ENCODE measurements around the gene PNMA8A. TPM values are rescaled to one million over a fixed set of nuclear protein-coding genes. Genes with fewer than 3 reads are reported as not detected.

Gene PNMA8A
- total RNA-seq, 4 donors from 2014 or later: 0.90 to 7.4 (median 3.4) TPM

- TF ChIP-seq CTCF (IDR thresholded peaks at IDR 0.05) (no peak), POLR2A (IDR thresholded peaks at IDR 0.05) (no peak), EP300 (IDR thresholded peaks at IDR 0.05) (no peak)
- DNase-seq (ENCODE audit: low spot score in 2 of 2): no peak
- WGBS, 2 donors: 94 to 100% methylated on average over 1 of the region's 1 CpG
- no peak overlapping the region for H3K4me3 ChIP-seq
- no peaks in the 10 kb centered on the region for H3K9me3 ChIP-seq
- no peaks in the 10 kb centered on the region for H3K27me3 ChIP-seq
- no peak overlapping the region for H3K27ac ChIP-seq
- no peaks in the 10 kb centered on the region for H3K4me1 ChIP-seq
- H3K36me3 ChIP-seq: no peaks in the 10 kb centered on the region
Observed at GRCh38 chr19:46460981-46461380, 10.4 kb downstream of the PNMA8A start.

- Histone ChIP-seq H3K27me3 (no peaks in the 10 kb centered on the region), H3K4me1 (no peaks in the 10 kb centered on the region), H3K4me3 (no peak overlapping the region), H3K36me3 (no peaks in the 10 kb centered on the region), H3K27ac (no peak overlapping the region), H3K9me3 (no peaks in the 10 kb centered on the region)
- no peak for DNase-seq (ENCODE audit: low spot score in 2 of 2)
- TF ChIP-seq EP300 (IDR thresholded peaks at IDR 0.05) (no peak), CTCF (IDR thresholded peaks at IDR 0.05) (no peak), POLR2A (IDR thresholded peaks at IDR 0.05) (no peak)
- WGBS, 2 donors: 66 to 93% methylated on average over 2 of the region's 2 CpGs
Observed at GRCh38 chr19:46460055-46460454, 11.3 kb downstream of the PNMA8A start.

- H3K9me3 ChIP-seq: no peaks in the 10 kb centered on the region
- no peaks in the 10 kb centered on the region for H3K27me3 ChIP-seq
- DNase-seq (ENCODE audit: low spot score in 2 of 2): no peak
- H3K27ac ChIP-seq: no peak overlapping the region
- H3K36me3 ChIP-seq: no peaks in the 10 kb centered on the region
- TF ChIP-seq EP300 (IDR thresholded peaks at IDR 0.05): no peak
- no peak for TF ChIP-seq CTCF (IDR thresholded peaks at IDR 0.05)
- TF ChIP-seq POLR2A (IDR thresholded peaks at IDR 0.05): no peak
- WGBS, 2 donors: 91 to 94% methylated on average over 5 of the region's 5 CpGs
- H3K4me3 ChIP-seq: no peak overlapping the region
- no peaks in the 10 kb centered on the region for H3K4me1 ChIP-seq
Observed at GRCh38 chr19:46456930-46457329, 14.4 kb downstream of the PNMA8A start.

- Histone ChIP-seq H3K27ac (no peak overlapping the region), H3K9me3 (no peaks in the 10 kb centered on the region), H3K36me3 (no peaks in the 10 kb centered on the region), H3K27me3 (no peaks in the 10 kb centered on the region), H3K4me1 (no peaks in the 10 kb centered on the region), H3K4me3 (no peak overlapping the region)
- DNase-seq (ENCODE audit: low spot score in 2 of 2): no peak
- WGBS, 2 donors: 54 to 58% methylated on average over 3 of the region's 3 CpGs
- no peak for TF ChIP-seq POLR2A (IDR thresholded peaks at IDR 0.05)
- TF ChIP-seq EP300 (IDR thresholded peaks at IDR 0.05): no peak
- TF ChIP-seq CTCF (IDR thresholded peaks at IDR 0.05): no peak
Observed at GRCh38 chr19:46454244-46454643, 17.1 kb downstream of the PNMA8A start.

- Histone ChIP-seq H3K4me1 (no peaks in the 10 kb centered on the region), H3K27ac (no peak overlapping the region), H3K36me3 (no peaks in the 10 kb centered on the region), H3K9me3 (no peaks in the 10 kb centered on the region), H3K27me3 (no peaks in the 10 kb centered on the region), H3K4me3 (no peak overlapping the region)
- TF ChIP-seq POLR2A (IDR thresholded peaks at IDR 0.05) (no peak), CTCF (IDR thresholded peaks at IDR 0.05) (no peak), EP300 (IDR thresholded peaks at IDR 0.05) (no peak)
- 73 to 80% methylated on average over 6 of the region's 6 CpGs for WGBS, 2 donors
- no peak for DNase-seq (ENCODE audit: low spot score in 2 of 2)
Observed at GRCh38 chr19:46453661-46454060, 17.7 kb downstream of the PNMA8A start.
